NCI-H345 treated with DMSO at 0.1 percent for 48 hours (cell line): Measurements from ENCODE around the gene BHLHE23.

ENCODE experiments used
- DNase-seq: peaks from one replicate; lab custom pipeline; 2025; ENCODE audit not compliant: unreplicated experiment; lab: John Stamatoyannopoulos, UW

Gene BHLHE23

GRCh38 chr20:62993856-62994494 is 12.8 kb downstream of the BHLHE23 start:
- no peak for DNase-seq

- DNase-seq = no peak
These were observed 14.9 kb downstream of the BHLHE23 start for GRCh38 chr20:62991863-62992262.

GRCh38 chr20:62991196-62991807 is 15.5 kb downstream of the BHLHE23 start:
- no peak for DNase-seq

GRCh38 chr20:62990306-62990825 is 16.4 kb downstream of the BHLHE23 start:
- no peak for DNase-seq

- no peak for DNase-seq
These were observed 17.6 kb downstream of the BHLHE23 start for GRCh38 chr20:62989201-62989601.

- DNase-seq = no peak
These were observed 19.6 kb downstream of the BHLHE23 start for GRCh38 chr20:62987114-62987513.

GRCh38 chr20:62986257-62986800 is 20.4 kb downstream of the BHLHE23 start:
- DNase-seq = no peak

GRCh38 chr20:62985444-62985778 is 21.4 kb downstream of the BHLHE23 start:
- no peak for DNase-seq

GRCh38 chr20:62984666-62985443 is 21.9 kb downstream of the BHLHE23 start:
- DNase-seq = peak; percentile 62

GRCh38 chr20:62983210-62983609 is 23.6 kb downstream of the BHLHE23 start:
- DNase-seq = no peak

- DNase-seq = no peak
These were observed 24.4 kb downstream of the BHLHE23 start for GRCh38 chr20:62982124-62983075.

- peak; percentile 33 for DNase-seq
These were observed 25.8 kb downstream of the BHLHE23 start for GRCh38 chr20:62980970-62981369.

GRCh38 chr20:62980380-62980960 is 26.3 kb downstream of the BHLHE23 start:
- peak; percentile 37 for DNase-seq

GRCh38 chr20:62979876-62980373 is 26.8 kb downstream of the BHLHE23 start:
- no peak for DNase-seq

GRCh38 chr20:62979310-62979709 is 27.5 kb downstream of the BHLHE23 start:
- DNase-seq = no peak

GRCh38 chr20:62978561-62978943 is 28.2 kb downstream of the BHLHE23 start:
- DNase-seq = no peak

- DNase-seq = no peak
These were observed 28.9 kb downstream of the BHLHE23 start for GRCh38 chr20:62977613-62978560.

GRCh38 chr20:62976886-62977285 is 29.9 kb downstream of the BHLHE23 start:
- no peak for DNase-seq
